Neural cell (in vitro differentiated cells): ENCODE measurements around the gene RTN4. TPM values are rescaled to one million over a fixed set of nuclear protein-coding genes. Genes with fewer than 3 reads are reported as not detected.

Experiments used
- polyA plus RNA-seq: library from polyadenylated mRNA; depleted of rRNA; stranded (reverse); fragments of >200 nt; gene quantifications from 2 replicates; pipeline ENCODE4 v1.2.3, GENCODE V29; 2014
- small RNA-seq, 3 experiments: library from RNA; depleted of rRNA; stranded (forward); fragments of <200 nt; gene quantifications; one replicate each; pipeline ENCODE3, GENCODE V24; 2012

Gene RTN4
- polyA plus RNA-seq, 1 donor from 2014 or later: 582 TPM

Small RNA genes lying within 50 kb of the gene (small RNA-seq; reads per million reads assigned to genes)
- 0 reads per million in 3 experiments for gene RNU6-433P

Other genes with a start within 250 kb of the RTN4 start
- 43.6 and 52.9 TPM in 2 replicates for gene CLHC1, start 181.8 kb upstream of the RTN4 start, polyA plus RNA-seq
- gene RPS27A, start 182.2 kb upstream of the RTN4 start, polyA plus RNA-seq: 1,701 and 1,842 TPM in 2 replicates
- gene MTIF2, start 218.8 kb upstream of the RTN4 start, polyA plus RNA-seq: 15.1 and 18.5 TPM in 2 replicates